GM18511 (cell line): ENCODE measurements around the gene CBLIF.
"Not testable (repeated sequence)": the region's sequence is repeated elsewhere in the genome, so short reads cannot be mapped to it uniquely, and the experiment has no call there.

Experiments
- ATAC-seq: cut with Tn5 transposase; IDR thresholded peaks from one replicate; pipeline ENCODE4 v1.9.1; 2021; ENCODE audit warnings: mild to moderate bottlenecking, moderate library complexity; ENCODE audit not compliant: unreplicated experiment

CBLIF gene

DNA sequence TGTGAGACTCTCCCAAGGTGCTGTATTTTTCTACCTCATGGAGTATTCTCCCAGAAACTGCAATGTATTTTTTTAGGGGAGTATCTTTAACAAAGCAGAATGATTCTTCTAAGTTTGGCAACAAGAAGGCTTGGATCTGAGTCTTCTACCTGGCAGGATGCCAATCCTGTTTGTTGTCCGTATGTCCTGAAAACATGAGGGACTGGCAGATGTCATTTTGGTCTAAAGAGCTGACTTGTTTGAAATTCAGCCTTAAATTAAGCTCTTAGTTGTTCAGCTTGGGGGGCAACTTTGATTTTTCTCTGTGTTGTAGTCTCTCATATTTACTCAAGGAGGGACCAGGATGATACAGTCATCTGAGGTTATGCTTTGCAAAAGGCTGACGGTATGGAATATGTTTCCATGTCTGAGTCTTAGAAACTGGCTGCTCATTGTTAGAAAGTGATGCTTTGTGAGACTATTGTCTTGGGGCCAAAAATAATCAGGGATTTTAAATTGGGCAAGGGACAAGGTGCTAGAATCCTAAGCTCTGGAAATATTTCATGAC lies 44.1 kb downstream of the CBLIF start:
- ATAC-seq = no peak

DNA sequence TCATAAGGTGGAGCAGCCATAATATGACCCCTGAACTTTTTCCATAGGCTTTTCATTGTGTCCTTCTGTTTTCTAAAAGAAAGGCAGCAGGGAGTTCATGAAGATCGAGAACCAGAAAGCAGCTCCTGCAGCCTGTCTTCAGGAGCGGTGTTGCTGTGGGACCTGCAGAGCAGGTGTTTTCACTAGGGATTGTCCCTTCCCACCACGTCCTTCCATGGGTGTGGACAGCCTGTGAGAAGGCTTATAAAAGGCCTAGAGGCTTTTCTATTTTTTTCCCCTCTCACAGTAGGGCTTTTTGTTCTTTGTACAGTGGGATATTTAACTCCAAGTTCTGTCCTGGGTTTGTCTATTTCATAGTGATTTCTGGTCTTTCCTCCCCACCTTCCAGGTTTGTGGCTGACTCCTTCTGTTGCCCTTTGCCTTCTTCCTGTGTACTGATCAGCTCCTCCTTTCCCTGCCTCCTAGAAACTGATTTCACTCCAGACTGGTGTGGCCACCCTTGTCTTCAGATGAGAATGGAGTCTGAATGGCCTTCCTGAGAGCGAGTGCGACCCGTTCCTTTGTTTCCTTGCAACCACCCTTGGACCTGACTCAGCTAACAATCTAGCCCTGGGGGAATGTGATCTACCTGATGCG lies 44.8 kb downstream of the CBLIF start:
- no peak for ATAC-seq

DNA sequence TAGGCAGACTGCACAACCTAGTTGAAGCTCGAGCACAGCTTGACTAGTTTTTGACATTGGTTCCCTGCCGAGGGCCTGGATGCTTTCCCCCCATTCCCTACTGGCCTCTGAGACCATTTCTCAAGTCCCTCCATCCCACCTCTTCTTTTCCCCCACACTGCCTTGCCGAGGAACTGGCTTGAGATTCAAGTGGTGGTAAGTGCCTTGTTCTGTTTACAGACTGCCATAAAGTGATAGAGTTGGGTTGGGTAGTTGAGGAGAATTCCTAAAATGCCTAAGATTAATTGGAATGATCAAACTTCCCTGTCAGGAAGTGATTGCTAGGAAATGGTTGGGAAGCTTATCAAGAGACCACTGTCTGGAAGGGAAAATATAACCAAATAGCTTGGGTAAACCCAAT lies 50.9 kb downstream of the CBLIF start:
- no peak for ATAC-seq

GRCh38 chr11:59792507-59792906 lies 52.8 kb downstream of the CBLIF start:
- no peak for ATAC-seq

- ATAC-seq = no peak
Measured at GRCh38 chr11:59791639-59792038, 53.7 kb downstream of the CBLIF start.

DNA sequence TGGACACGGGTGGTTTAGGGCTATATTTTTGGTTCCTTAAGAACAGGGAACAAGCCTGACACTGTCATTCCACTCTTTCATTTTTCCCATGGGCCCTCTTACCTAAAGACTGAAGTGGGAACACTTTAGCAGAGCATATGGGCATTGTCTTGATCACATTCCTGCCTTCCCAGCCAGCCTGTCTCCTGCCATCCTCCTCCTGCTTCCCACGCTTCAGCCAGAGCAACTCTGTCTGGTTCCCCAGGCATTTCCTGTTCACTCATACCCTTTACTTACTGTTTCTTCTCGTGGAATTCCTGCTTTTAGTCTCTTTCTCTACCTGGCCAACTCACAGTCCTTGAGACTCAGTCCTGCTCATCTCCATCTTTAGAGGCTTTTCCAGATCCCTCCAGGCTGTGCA lies 57.5 kb downstream of the CBLIF start:
- ATAC-seq = no peak

- ATAC-seq = no peak
Measured at GRCh38 chr11:59787255-59787588, 58.1 kb downstream of the CBLIF start.

DNA sequence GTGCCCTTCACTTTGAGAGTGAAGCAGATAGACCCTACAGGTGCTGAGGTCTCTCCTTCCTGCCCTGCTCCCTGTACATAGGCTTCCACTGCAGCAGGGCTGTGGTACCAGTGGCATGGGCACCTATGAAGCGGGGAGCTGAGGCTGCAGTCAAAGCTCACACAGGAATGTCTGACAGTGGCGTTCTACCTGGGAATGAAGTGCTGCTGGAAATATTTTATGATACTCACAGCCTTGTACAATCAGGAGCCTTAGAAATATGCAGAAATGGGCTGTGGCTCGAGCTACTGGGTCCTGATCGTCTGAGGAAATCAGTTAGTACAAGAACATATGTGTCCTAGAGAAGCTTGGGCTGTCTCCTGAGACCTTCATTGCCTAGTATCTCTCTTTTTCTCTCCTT lies 59.5 kb downstream of the CBLIF start:
- no peak for ATAC-seq

- not testable (repeated sequence) for ATAC-seq
Measured at GRCh38 chr11:59784441-59784840, 60.9 kb downstream of the CBLIF start.

DNA sequence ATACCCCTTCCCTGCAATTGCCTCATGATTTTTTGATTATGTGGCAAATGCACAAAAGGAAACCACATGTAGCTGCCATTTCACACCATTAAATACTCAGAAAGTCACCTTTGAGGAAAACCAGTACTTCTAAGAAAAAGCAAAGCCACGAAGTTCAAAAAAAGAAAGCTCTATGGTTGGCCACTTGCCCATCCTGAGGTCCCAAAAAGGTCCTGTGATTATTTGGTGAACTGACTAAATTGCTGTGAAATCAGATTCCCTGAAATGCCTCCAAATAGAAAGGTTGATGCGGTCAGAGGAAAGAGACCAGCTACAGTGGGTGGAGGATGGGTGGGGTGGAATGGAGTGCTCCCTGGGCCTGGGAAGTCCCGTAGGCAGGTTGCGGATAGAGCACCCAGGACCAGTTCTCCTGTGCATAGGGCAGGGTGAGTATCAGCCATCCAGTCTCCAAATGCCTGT lies 61.6 kb downstream of the CBLIF start:
- ATAC-seq = no peak

DNA sequence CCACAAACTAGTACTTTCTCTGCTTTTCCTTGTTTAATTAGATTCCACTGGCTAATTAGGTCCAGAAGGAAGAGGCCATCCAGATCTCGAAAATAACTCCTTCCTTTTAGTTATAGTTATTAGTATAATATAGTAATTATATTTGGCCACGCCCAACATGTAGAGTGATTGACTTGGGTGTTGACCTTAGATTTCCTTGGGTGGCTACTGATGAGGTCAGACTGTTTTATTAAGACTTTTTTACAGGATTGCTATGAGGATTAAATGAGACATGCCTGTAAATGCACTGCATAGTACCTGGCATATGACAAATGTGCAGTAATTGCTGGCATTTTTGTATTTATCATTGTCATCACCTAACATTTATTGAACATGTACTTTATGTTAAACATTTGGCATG lies 63.2 kb downstream of the CBLIF start:
- no peak for ATAC-seq

DNA sequence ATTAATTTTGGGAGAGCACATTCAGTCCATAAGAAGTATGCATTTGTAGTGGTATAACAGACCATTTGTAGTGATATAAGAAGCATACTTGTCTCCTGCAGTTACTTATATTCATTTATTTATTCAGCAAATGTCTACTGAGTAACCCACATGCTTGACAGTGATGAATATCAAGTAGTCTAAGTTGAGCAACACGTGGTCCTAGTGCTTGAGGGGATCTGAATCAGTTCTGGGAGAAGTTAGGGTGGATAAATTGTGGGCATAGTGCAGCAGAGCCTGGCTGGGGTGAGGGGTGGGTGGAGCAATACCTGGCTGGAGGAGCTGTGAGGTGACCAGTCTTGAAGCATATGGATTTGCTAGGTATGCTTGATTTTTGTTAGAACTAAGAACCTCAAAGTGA lies 65.8 kb downstream of the CBLIF start:
- ATAC-seq = no peak
